NCI-H774 (cell line): ENCODE data around the gene PCIF1.
"Not testable (repeated sequence)": the region's sequence is repeated elsewhere in the genome, so short reads cannot be mapped to it uniquely, and the experiment has no call there.

ENCODE experiments used
- DNase-seq: peaks from one replicate; lab custom pipeline; 2025; lab: John Stamatoyannopoulos, UW

Gene PCIF1

GRCh38 chr20:45934586-45935415 is at the start of gene PCIF1:
Gene PCIF1, plus strand, starts transcription at chr20:45934683. Its CDS starts 4,317 bp downstream, at chr20:45939000.
- peak; percentile 96 for DNase-seq

DNA sequence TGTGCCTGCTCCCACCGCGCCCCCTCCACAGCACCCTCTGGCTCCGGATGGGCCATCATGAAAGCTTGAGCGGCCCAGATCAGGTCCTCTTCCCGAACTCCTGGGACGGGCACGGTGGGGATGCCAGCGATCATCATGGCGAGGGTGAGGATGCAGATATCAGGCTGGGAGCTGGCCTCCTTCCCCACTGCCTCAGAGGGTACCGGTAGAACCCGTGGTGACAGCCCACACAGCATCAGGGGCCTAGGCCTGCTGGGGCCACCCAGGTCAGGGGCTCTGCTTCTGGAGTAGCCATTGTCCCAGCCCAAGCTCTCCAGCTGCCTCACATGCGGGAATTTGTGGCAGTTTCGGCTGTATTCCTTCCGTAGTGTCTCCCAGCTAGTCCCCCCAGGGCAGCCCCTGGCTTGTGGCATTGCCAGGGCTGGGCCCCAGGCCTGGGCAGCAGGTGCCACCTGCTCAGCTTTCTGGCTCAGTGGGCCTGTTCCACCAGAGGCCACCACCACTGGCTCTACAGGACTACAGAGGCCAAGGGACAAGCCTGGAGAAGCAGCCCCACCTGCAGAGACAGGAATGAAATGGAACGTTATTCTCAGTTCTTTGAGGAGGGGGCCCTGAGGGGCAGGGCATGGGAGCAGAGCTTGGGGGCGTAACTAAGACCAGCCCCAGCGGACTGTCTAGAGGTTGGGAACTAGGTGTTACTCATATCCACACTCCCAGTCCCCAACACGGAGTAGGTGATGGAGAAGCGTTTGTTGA is 47.7 kb upstream of the PCIF1 start:
- DNase-seq, result no peak

GRCh38 chr20:45887346-45887715 is 47.2 kb upstream of the PCIF1 start, which contains the start of gene SPATA25:
Gene SPATA25, minus strand, starts transcription at chr20:45887622. Its CDS starts 32 bp downstream, at chr20:45887590.
- no peak for DNase-seq

DNA sequence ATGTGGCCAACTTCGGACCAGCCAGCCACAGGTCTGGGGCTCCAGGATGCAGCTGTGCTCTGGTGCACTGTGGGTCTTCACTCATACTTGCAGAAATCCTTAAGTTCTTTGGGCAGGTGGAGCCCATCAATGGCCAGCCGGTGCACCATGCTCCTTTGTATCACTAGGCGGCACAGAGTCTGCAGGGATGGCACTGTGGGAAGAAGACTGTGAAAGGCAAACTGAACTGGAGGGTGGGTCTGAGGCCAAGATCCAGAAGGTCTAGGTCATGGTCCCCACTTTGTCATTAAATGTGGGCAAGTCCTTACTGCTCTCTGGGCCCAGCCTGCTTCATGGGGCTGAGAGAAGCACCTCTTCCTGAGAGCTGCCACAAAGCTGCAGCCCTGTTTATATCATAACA is 45.8 kb upstream of the PCIF1 start:
- no peak for DNase-seq

- no peak for DNase-seq
These were observed 44.2 kb upstream of the PCIF1 start for GRCh38 chr20:45890077-45890984.

DNA sequence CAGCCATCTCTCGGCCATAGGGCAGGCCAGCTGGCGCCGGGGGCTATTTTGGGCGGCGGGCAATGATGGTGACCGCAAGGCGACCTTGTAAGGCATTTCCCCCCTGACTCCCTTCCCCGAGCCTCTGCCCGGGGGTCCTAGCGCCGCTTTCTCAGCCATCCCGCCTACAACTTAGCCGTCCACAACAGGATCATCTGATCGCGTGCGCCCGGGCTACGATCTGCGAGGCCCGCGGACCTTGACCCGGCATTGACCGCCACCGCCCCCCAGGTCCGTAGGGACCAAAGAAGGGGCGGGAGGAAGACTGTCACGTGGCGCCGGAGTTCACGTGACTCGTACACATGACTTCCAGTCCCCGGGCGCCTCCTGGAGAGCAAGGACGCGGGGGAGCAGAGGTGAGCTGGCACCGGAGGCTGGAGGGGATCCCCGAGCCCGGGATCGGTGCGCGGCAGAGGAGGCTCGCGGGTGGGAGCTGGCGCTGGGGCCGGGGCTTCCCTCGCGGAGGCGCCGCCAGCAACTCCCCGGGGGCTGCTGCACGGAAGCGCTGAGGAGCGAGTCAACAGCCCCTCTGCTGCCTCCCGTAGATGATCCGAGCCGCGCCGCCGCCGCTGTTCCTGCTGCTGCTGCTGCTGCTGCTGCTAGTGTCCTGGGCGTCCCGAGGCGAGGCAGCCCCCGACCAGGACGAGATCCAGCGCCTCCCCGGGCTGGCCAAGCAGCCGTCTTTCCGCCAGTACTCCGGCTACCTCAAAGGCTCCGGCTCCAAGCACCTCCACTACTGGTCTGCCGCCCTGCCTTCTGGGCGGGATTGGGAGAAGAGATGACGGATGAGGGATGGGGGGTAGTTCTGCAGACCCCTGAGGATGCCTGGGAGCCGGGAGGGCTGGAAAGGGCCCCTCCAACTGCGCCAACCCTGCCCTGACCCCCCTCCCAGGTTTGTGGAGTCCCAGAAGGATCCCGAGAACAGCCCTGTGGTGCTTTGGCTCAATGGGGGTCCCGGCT is 43.2 kb upstream of the PCIF1 start, which contains the start of the genes CTSA and NEURL2:
CTSA (plus strand) TSS at position 351 of the 999 bp plus-strand sequence; CDS start at position 585, 234 bp downstream.
NEURL2 (minus strand) TSS at position 224 of the 999 bp plus-strand sequence; CDS start at position 7, 217 bp downstream.
- DNase-seq, result peak; percentile 73

DNA sequence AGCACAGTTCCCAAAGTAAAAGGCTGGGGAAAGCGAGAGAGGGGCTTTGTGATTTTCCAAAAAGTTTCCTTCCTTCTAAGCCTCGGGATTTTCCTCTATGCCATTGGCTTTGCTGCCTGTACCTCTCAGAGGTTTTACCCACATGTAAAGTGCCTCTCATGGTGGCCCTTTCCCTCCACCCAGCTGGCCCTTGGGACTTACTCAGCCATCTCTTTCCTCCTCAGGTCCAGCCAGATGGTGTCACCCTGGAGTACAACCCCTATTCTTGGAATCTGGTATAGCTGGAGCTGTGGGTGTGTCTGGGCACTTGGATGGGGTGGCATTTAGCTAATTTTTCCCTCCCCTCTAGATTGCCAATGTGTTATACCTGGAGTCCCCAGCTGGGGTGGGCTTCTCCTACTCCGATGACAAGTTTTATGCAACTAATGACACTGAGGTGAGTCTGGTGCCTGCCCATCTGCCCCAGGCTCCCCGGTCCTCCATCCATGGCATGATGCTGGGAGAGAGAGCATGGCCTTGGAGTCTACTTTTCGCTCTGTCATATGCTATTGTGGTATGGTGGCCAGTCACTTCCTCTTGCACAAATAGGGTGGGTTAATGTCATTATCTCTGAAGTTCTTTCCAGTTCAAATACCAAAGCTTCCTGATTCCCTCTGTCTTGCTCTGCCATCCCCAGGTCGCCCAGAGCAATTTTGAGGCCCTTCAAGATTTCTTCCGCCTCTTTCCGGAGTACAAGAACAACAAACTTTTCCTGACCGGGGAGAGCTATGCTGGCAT is 42.2 kb upstream of the PCIF1 start:
- no peak for DNase-seq

GRCh38 chr20:45892828-45893500 is 41.5 kb upstream of the PCIF1 start:
- DNase-seq, result no peak

DNA sequence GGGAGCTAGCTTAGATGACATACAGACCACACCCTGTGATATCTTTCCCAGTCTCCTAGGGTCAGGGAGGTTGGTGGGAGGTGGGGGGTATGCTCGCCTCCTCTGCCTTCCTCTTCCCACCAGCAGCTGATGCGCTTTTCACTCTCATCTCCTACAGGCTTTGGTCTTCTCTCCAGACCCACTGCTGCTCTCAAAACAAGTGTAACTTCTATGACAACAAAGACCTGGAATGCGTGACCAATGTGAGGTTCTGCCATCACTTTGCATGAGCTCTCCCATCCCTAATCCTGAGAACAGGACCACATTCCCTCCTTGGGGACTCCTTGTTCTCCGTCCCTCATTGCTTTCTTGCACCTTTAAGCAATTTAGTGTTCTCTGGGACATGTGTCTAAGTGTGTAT is 40.7 kb upstream of the PCIF1 start:
- no peak for DNase-seq

DNA sequence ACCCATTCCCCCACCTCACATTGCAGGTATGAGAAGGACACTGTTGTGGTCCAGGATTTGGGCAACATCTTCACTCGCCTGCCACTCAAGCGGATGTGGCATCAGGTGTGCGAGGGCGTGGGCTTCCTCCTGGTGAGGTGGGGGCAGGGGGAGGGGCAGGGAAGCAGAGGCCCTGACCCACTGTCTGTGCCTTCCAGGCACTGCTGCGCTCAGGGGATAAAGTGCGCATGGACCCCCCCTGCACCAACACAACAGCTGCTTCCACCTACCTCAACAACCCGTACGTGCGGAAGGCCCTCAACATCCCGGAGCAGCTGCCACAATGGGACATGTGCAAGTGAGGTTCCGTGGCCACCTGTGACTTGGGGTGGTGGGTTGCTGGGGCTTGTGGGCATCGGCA is 39.7 kb upstream of the PCIF1 start:
- no peak for DNase-seq

DNA sequence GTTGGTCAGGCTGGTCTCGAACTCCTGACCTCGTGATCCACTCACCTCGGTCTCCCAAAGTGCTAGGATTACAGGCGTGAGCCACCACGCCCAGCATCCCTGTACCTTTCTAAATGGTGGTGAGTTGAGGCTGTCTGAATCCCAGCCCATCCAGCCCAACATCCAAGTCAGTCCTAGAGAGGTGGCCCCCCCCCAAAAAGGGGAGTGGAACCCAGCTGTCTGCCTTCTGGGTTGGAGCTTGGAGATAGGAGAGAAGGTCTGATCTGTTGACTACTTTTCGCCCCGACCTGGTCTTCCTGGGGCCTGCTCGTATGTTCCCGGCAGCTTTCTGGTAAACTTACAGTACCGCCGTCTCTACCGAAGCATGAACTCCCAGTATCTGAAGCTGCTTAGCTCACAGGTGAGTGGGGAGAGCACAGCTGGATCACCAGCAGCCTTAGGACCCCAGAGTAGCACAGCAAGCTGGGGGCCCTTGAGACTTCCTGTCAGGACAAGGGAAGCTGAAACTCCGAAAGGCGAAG is 37.8 kb upstream of the PCIF1 start:
- DNase-seq, result no peak

DNA sequence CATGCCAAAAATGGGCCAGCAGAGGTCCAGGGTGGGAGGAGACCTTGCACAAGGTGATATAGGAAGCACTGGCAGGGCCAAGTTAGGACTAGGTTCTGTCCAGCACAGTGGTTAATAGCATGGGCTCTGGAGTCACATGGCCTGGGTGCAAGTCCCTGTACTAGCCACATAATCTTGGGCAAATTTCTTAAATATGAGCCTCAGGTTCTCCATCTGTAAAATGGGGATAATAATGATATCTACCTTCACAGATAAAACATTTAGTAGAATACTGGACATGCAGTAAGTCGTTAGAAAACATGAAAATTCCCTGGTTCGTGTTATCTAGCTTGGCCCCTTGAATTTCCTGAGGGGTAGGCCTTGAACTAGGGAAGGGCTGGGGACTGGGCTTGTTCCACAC is 37.2 kb upstream of the PCIF1 start:
- no peak for DNase-seq

DNA sequence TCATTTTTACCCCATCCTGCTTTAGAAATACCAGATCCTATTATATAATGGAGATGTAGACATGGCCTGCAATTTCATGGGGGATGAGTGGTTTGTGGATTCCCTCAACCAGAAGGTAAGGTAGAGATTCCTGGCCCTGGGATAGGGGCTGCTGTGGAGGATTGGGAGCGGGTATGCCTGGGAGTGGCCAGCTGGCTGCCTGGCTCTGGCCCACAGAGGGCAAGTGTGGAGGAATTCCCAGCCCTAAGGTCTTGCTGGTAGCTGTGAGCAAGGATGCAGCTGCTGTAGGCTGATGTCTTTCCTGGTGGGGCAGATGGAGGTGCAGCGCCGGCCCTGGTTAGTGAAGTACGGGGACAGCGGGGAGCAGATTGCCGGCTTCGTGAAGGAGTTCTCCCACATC is 36.8 kb upstream of the PCIF1 start:
- DNase-seq, result no peak

GRCh38 chr20:45898285-45898684 is 36.2 kb upstream of the PCIF1 start:
- no peak for DNase-seq

DNA sequence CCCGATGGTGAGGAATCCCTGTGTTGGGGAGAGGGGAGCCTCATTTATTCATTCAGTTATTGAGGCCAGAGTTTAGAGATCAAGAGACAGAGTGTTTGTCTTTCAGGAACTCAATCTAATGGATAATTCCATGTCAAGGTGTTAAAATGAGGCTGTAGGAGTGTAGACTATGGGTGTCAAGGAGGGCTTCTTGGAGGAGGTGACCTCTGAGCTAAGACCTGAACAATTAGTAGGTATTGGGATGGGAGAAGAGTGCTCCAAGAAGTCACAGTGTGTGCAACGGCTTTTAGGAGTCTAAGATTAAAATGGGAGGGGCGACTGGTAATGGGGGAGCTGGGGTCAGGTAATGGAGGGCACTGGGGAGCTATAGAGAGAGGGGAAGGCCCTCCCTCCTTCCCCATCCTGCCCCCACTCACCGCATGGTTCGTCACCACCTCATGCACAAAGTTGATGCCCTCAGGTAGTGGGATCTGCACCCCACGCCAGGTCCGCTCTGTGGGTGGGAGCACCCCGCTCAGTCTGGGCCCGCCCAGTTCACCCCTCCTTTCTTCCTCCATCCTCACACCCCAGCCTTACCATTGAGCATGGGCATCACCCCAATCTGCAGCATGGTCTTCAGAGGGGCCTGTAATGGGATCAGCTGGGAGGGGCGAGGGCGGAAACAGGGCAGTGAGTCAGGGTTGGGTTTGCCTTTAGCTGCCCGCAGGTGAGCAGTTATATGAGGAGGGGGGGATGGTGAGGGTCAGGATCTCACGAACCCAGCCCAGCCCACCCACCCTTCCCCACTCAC is 35.2 kb upstream of the PCIF1 start:
- DNase-seq, result no peak

DNA sequence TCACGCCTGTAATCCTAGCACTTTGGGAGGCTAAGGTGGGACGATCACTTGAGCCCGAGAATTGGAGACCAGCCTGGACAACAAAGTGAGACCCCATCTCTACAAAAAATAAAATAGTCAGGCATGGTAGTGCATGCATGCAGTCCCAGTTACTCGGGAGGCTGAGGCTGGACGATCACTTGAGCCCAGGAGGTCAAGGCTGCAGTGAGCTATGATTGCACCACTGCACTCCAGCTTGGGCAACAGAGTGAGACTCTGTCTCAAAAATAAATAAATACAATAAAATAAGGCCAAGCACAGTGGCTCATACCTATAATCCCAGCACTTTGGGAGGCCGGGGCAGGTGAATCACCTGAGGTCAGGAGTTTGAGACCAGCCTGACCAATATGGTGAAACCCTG is 33.2 kb upstream of the PCIF1 start:
- DNase-seq, result not testable (repeated sequence)

DNA sequence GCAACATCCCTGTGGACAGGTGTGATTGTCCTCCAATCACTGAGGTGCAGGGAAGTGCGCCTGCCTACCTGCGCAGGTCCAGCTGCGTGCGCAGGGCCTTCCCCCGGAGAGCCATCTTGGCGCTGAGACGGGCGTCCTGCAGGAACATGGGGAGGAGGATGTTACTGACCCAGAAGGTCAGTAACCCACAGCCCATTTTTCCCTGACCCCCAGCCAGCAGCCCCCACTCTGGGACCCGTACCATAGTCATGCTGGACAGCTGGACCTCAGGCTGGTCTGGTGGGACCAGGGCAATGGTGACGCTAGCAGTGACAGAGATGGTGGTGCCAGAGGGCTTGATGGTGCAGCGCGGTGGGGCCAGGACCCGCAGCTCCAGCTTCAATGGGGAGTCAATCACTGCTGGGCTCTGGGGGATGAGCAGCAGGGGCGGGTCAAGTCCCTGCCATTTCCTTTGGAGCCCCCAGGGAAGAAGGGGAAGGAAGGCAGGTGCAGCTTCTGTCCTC is 32.2 kb upstream of the PCIF1 start:
- DNase-seq, result no peak
